ENCODE data around the gene THRA. TPM values are rescaled to one million over a fixed set of nuclear protein-coding genes. Genes with fewer than 3 reads are reported as not detected.

THRA gene
- polyA plus RNA-seq, 1 donor = 61.7 TPM

- no peak overlapping the region for H3K4me3 ChIP-seq (ENCODE audit: low read length)
- peaks cover 31% of the 10 kb centered on the region for H3K4me1 ChIP-seq (ENCODE audit: control insufficient read depth, insufficient read depth, low read length)
- H3K36me3 ChIP-seq (ENCODE audit: control insufficient read depth, insufficient read depth, low read length) = peaks cover 69% of the 10 kb centered on the region
- H3K9me3 ChIP-seq (ENCODE audit: control insufficient read depth, low read depth, low read length) = no peaks in the 10 kb centered on the region
- no peak for DNase-seq
- whole genome bisulfite sequencing (ENCODE audit: insufficient coverage, low lambda C conversion rate) = no CpG with 5 or more reads among the region's 16 CpGs
- no peaks in the 10 kb centered on the region for H3K27me3 ChIP-seq (ENCODE audit: control insufficient read depth, insufficient read depth, low read length)
- no peak overlapping the region for H3K27ac ChIP-seq (ENCODE audit: low read length)
Measured at GRCh38 chr17:40093580-40094201, 30.9 kb downstream of the THRA start.

- no peaks in the 10 kb centered on the region for H3K27me3 ChIP-seq (ENCODE audit: control insufficient read depth, insufficient read depth, low read length)
- DNase-seq = no peak
- peaks cover 30% of the 10 kb centered on the region for H3K4me1 ChIP-seq (ENCODE audit: control insufficient read depth, insufficient read depth, low read length)
- 100% methylated on average over 3 of the region's 14 CpGs for WGBS (ENCODE audit: insufficient coverage, low lambda C conversion rate)
- no peak overlapping the region for H3K27ac ChIP-seq (ENCODE audit: low read length)
- H3K4me3 ChIP-seq (ENCODE audit: low read length) = no peak overlapping the region
- peaks cover 58% of the 10 kb centered on the region for H3K36me3 ChIP-seq (ENCODE audit: control insufficient read depth, insufficient read depth, low read length)
- peaks cover 4% of the 10 kb centered on the region for H3K9me3 ChIP-seq (ENCODE audit: control insufficient read depth, low read depth, low read length)
Measured at GRCh38 chr17:40094874-40095273, 32.1 kb downstream of the THRA start.

- no CpG with 5 or more reads among the region's 17 CpGs for WGBS (ENCODE audit: insufficient coverage, low lambda C conversion rate)
- no peak overlapping the region for H3K4me3 ChIP-seq (ENCODE audit: low read length)
- H3K36me3 ChIP-seq (ENCODE audit: control insufficient read depth, insufficient read depth, low read length) = peaks cover 52% of the 10 kb centered on the region
- H3K4me1 ChIP-seq (ENCODE audit: control insufficient read depth, insufficient read depth, low read length) = peaks cover 34% of the 10 kb centered on the region
- H3K27me3 ChIP-seq (ENCODE audit: control insufficient read depth, insufficient read depth, low read length) = no peaks in the 10 kb centered on the region
- H3K9me3 ChIP-seq (ENCODE audit: control insufficient read depth, low read depth, low read length) = peaks cover 4% of the 10 kb centered on the region
- DNase-seq = no peak
- H3K27ac ChIP-seq (ENCODE audit: low read length) = no peak overlapping the region
Measured at GRCh38 chr17:40095351-40095943, 32.7 kb downstream of the THRA start.

GRCh38 chr17:40095944-40096791, 33.4 kb downstream of the THRA start:
- peak in 1 of 2 donors; percentile 51 for DNase-seq
- H3K4me1 ChIP-seq (ENCODE audit: control insufficient read depth, insufficient read depth, low read length) = peaks cover 40% of the 10 kb centered on the region
- H3K9me3 ChIP-seq (ENCODE audit: control insufficient read depth, low read depth, low read length) = peaks cover 4% of the 10 kb centered on the region
- H3K36me3 ChIP-seq (ENCODE audit: control insufficient read depth, insufficient read depth, low read length) = peaks cover 46% of the 10 kb centered on the region
- WGBS (ENCODE audit: insufficient coverage, low lambda C conversion rate) = 67% methylated on average over 4 of the region's 23 CpGs
- peak overlapping the region; percentile 32 for H3K27ac ChIP-seq (ENCODE audit: low read length)
- no peak overlapping the region for H3K4me3 ChIP-seq (ENCODE audit: low read length)
- no peaks in the 10 kb centered on the region for H3K27me3 ChIP-seq (ENCODE audit: control insufficient read depth, insufficient read depth, low read length)

- peaks cover 47% of the 10 kb centered on the region for H3K4me1 ChIP-seq (ENCODE audit: control insufficient read depth, insufficient read depth, low read length)
- DNase-seq = no peak
- WGBS (ENCODE audit: insufficient coverage, low lambda C conversion rate) = no CpG with 5 or more reads among the region's 10 CpGs
- H3K9me3 ChIP-seq (ENCODE audit: control insufficient read depth, low read depth, low read length) = peaks cover 4% of the 10 kb centered on the region
- H3K27me3 ChIP-seq (ENCODE audit: control insufficient read depth, insufficient read depth, low read length) = no peaks in the 10 kb centered on the region
- peaks cover 38% of the 10 kb centered on the region for H3K36me3 ChIP-seq (ENCODE audit: control insufficient read depth, insufficient read depth, low read length)
- peak overlapping the region; percentile 93 for H3K27ac ChIP-seq (ENCODE audit: low read length)
- no peak overlapping the region for H3K4me3 ChIP-seq (ENCODE audit: low read length)
Measured at GRCh38 chr17:40097087-40097486, 34.3 kb downstream of the THRA start.

GRCh38 chr17:40097931-40098845, 35.4 kb downstream of the THRA start:
- Histone ChIP-seq H3K9me3 (ENCODE audit: control insufficient read depth, low read depth, low read length) (peaks cover 4% of the 10 kb centered on the region), H3K27me3 (ENCODE audit: control insufficient read depth, insufficient read depth, low read length) (no peaks in the 10 kb centered on the region), H3K4me3 (ENCODE audit: low read length) (no peak overlapping the region), H3K36me3 (ENCODE audit: control insufficient read depth, insufficient read depth, low read length) (peaks cover 30% of the 10 kb centered on the region), H3K4me1 (ENCODE audit: control insufficient read depth, insufficient read depth, low read length) (peaks cover 53% of the 10 kb centered on the region), H3K27ac (ENCODE audit: low read length) (peak overlapping the region; percentile 93)
- 82% methylated on average over 1 of the region's 9 CpGs for WGBS (ENCODE audit: insufficient coverage, low lambda C conversion rate)
- DNase-seq = peak; percentile 96 to 97

- Histone ChIP-seq H3K4me1 (ENCODE audit: control insufficient read depth, insufficient read depth, low read length) (peaks cover 61% of the 10 kb centered on the region), H3K4me3 (ENCODE audit: low read length) (peak overlapping the region; percentile 61), H3K27ac (ENCODE audit: low read length) (peak overlapping the region; percentile 93), H3K27me3 (ENCODE audit: control insufficient read depth, insufficient read depth, low read length) (no peaks in the 10 kb centered on the region), H3K36me3 (ENCODE audit: control insufficient read depth, insufficient read depth, low read length) (peaks cover 22% of the 10 kb centered on the region), H3K9me3 (ENCODE audit: control insufficient read depth, low read depth, low read length) (peaks cover 4% of the 10 kb centered on the region)
- 33% methylated on average over 1 of the region's 52 CpGs for WGBS (ENCODE audit: insufficient coverage, low lambda C conversion rate)
- peak; percentile 99 for DNase-seq
Measured at GRCh38 chr17:40098846-40099618, 36.3 kb downstream of the THRA start.

- no CpG with 5 or more reads among the region's 31 CpGs for WGBS (ENCODE audit: insufficient coverage, low lambda C conversion rate)
Measured at GRCh38 chr17:40099619-40100418, 37.1 kb downstream of the THRA start.

GRCh38 chr17:40100419-40100668, 37.6 kb downstream of the THRA start, which contains the start of gene NR1D1:
TSS of gene NR1D1 (minus strand) at chr17:40100589. CDS start at chr17:40100094, 495 bp downstream.
- H3K4me3 ChIP-seq (ENCODE audit: low read length) = peak within 1 kb of the TSS; percentile 61
- peak within 1 kb of the TSS; percentile 94 for H3K27ac ChIP-seq (ENCODE audit: low read length)
- no peaks in the 10 kb centered on the region for H3K27me3 ChIP-seq (ENCODE audit: control insufficient read depth, insufficient read depth, low read length)
- peaks cover 4% of the 10 kb centered on the region for H3K9me3 ChIP-seq (ENCODE audit: control insufficient read depth, low read depth, low read length)
- H3K36me3 ChIP-seq (ENCODE audit: control insufficient read depth, insufficient read depth, low read length) = peaks cover 11% of the 10 kb centered on the region
- no CpG with 5 or more reads among the region's 16 CpGs for WGBS (ENCODE audit: insufficient coverage, low lambda C conversion rate)
- peaks cover 72% of the 10 kb centered on the region for H3K4me1 ChIP-seq (ENCODE audit: control insufficient read depth, insufficient read depth, low read length)
- no peak for DNase-seq

More at GRCh38 chr17:40099619-40100418, 37.1 kb downstream of the THRA start:
- Histone ChIP-seq H3K27me3 (ENCODE audit: control insufficient read depth, insufficient read depth, low read length) (no peaks in the 10 kb centered on the region), H3K36me3 (ENCODE audit: control insufficient read depth, insufficient read depth, low read length) (peaks cover 17% of the 10 kb centered on the region), H3K9me3 (ENCODE audit: control insufficient read depth, low read depth, low read length) (peaks cover 4% of the 10 kb centered on the region), H3K4me3 (ENCODE audit: low read length) (peak overlapping the region; percentile 61), H3K4me1 (ENCODE audit: control insufficient read depth, insufficient read depth, low read length) (peaks cover 69% of the 10 kb centered on the region), H3K27ac (ENCODE audit: low read length) (peak overlapping the region; percentile 94)
- peak in 1 of 2 donors; percentile 16 for DNase-seq

Data from large intestine (tissue), 3 donors.